ENCODE results near the gene NBEA. TPM values are rescaled to one million over a fixed set of nuclear protein-coding genes. Genes with fewer than 3 reads are reported as not detected.

Gene NBEA
- total RNA-seq, 3 donors from 2014 or later: 3.5 to 27.2 (median 5.2) TPM

DNA sequence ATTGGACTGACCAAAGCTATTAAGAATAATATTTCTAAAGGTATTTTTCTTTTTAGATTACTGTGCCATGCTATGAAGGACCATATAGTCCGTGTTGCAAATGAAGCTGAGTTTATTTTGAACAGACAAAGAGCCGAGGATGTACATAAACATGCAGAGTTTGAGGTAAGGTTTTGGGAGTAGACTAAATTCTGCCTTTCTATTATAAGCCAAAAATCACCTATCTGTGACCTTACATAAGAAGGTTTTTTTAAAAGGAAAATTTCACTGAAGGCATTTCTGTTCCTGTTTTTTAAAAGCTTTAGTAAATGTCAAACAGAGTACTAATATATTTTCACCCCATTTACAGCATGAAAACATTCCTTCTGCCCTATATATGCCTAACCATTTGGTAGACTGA is 407.0 kb downstream of the NBEA start:
- ATAC-seq: no peak
- Histone ChIP-seq H3K9me3 (no peaks in the 10 kb centered on the region), H3K4me3 (no peak overlapping the region), H3K4me1 (ENCODE audit: low read depth) (no peaks in the 10 kb centered on the region), H3K36me3 (ENCODE audit: low read depth) (no peaks in the 10 kb centered on the region)
- intact Hi-C loops (cut with DNase I, micrococcal nuclease): no loop called here
- TF ChIP-seq, protein P1, sequence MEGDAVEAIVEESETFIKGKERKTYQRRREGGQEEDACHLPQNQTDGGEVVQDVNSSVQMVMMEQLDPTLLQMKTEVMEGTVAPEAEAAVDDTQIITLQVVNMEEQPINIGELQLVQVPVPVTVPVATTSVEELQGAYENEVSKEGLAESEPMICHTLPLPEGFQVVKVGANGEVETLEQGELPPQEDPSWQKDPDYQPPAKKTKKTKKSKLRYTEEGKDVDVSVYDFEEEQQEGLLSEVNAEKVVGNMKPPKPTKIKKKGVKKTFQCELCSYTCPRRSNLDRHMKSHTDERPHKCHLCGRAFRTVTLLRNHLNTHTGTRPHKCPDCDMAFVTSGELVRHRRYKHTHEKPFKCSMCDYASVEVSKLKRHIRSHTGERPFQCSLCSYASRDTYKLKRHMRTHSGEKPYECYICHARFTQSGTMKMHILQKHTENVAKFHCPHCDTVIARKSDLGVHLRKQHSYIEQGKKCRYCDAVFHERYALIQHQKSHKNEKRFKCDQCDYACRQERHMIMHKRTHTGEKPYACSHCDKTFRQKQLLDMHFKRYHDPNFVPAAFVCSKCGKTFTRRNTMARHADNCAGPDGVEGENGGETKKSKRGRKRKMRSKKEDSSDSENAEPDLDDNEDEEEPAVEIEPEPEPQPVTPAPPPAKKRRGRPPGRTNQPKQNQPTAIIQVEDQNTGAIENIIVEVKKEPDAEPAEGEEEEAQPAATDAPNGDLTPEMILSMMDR (IDR thresholded peaks at IDR 0.05): no peak
- DNase-seq: no peak

DNA sequence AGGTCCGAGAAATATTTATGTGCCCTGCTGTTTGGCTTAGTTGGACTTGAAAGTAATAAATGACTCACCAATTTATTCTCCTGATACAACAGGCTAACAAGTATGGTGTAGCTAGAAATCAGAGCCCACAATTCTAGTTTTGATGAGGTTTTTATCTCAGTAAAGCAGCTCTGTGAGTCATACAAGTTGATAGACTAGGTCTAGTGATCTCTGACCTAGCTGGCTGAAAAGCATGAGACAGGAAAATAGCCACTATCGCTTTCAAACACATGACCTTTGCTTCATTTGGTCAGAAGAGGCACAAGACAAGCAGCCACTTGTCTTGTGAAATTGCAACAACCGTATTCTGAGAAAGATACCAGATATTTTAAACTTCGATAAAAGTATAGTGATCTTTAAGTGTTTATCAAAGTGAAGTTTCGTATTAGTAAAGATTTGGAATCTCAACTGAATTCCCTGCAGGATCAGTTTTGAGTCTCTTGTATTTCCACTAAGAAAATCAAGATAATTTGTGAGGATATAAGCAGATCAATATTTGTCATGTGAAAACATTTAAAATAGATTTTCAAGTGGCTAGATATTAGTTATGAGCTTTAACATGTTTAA is 407.7 kb downstream of the NBEA start:
- no peaks in the 10 kb centered on the region for H3K4me1 ChIP-seq (ENCODE audit: low read depth)
- intact Hi-C loops (cut with DNase I, micrococcal nuclease): no loop called here
- ATAC-seq (peak; percentile 93), DNase-seq (peak in 1 of 3 donors; percentile 12)
- TF ChIP-seq, protein P1 (IDR thresholded peaks at IDR 0.05): no peak
- H3K36me3 ChIP-seq (ENCODE audit: low read depth): no peaks in the 10 kb centered on the region
- H3K9me3 ChIP-seq: no peaks in the 10 kb centered on the region
- no peak overlapping the region for H3K4me3 ChIP-seq

DNA sequence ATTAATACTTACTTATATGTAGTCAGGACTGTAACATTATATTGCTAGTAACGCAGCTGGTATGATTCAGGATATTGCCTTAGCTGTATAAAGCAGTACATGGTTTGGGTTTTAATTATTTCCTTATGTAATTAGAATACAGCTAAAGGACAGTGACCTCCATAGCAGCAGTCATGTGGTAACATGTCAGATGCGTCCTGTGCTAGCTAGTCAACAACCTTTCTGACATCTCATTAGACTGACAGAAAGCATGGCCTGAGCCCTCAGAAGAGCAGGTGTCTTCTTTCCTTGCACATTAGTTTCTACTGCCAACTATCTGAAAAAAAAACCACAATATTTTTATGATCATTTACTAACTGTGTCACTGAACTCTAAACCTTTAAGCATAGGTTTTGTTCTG is 412.2 kb downstream of the NBEA start:
- TF ChIP-seq, protein P1 (IDR thresholded peaks at IDR 0.05): no peak
- DNase-seq: no peak
- Histone ChIP-seq H3K4me1 (ENCODE audit: low read depth) (no peaks in the 10 kb centered on the region), H3K36me3 (ENCODE audit: low read depth) (no peaks in the 10 kb centered on the region), H3K4me3 (no peak overlapping the region), H3K9me3 (no peaks in the 10 kb centered on the region)
- intact Hi-C loops (cut with DNase I, micrococcal nuclease): no loop called here
- ATAC-seq: no peak

DNA sequence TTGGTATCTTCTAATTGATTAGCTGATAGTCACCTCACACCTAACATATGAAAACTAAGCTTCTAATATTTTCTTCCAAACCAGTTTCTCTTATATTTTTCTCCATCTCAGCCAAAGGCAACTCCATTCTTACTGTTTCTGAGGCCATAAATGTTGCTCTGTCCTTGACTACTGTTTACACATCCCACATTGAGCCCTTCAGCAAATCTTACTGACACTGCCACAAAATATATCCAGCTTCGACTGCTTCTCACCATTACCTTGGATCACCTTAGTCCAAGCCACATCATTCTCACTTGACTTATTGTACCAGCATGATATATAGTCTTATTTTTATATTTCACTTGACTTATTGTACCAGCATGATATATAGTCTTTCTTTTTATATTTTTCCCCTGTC is 412.8 kb downstream of the NBEA start:
- ATAC-seq: no peak
- H3K4me3 ChIP-seq: no peak overlapping the region
- no peak for DNase-seq
- no peaks in the 10 kb centered on the region for H3K9me3 ChIP-seq
- no peaks in the 10 kb centered on the region for H3K36me3 ChIP-seq (ENCODE audit: low read depth)
- no peaks in the 10 kb centered on the region for H3K4me1 ChIP-seq (ENCODE audit: low read depth)
- TF ChIP-seq, protein P1 (IDR thresholded peaks at IDR 0.05): no peak
- intact Hi-C loops (cut with DNase I, micrococcal nuclease): no loop called here

DNA sequence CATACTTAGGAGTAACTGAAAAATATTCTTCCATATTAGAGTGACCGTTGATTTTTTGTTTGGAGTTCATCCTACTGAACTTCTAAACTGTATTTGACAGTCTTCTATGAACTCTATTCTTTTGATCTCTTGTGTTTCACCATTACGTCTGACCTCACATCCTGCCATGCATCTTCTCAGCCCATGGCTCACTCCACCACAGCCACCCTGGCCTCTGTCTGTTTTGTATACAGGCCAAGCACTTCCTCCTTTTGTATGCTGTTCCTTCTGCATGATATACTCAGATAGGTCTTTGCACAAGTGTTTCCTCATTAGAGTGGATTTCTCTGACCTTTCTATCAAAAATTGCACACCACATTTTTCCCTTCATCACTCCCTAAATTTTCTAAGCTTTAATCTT is 414.5 kb downstream of the NBEA start:
- intact Hi-C loops (cut with DNase I, micrococcal nuclease): no loop called here
- Histone ChIP-seq H3K4me1 (ENCODE audit: low read depth) (no peaks in the 10 kb centered on the region), H3K4me3 (no peak overlapping the region), H3K36me3 (ENCODE audit: low read depth) (no peaks in the 10 kb centered on the region), H3K9me3 (no peaks in the 10 kb centered on the region)
- TF ChIP-seq, protein P1 (IDR thresholded peaks at IDR 0.05): no peak
- DNase-seq (no peak), ATAC-seq (no peak)

DNA sequence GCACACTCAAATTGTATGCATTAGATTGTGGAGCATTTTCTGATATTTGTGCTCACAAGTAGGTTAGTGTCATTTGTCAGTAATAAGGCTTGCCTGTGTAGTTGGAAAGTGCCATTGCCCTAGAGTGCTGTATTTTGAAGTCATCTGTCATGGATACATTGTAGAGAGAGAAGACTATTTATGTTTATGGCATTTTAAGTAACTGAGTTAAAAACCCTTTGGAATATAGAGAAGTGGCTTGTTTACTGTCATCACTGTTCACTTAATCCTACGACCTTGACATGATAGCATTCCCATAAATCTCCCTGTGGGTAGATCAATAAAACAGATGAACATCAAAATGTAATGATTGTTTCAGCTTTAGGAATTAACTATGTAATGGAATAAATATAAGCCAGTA is 423.8 kb downstream of the NBEA start:
- TF ChIP-seq, protein P1 (IDR thresholded peaks at IDR 0.05): no peak
- no peak overlapping the region for H3K4me3 ChIP-seq
- DNase-seq: no peak

More for the DNA sequence above, 423.8 kb downstream of the NBEA start:
- Histone ChIP-seq H3K36me3 (ENCODE audit: low read depth) (no peaks in the 10 kb centered on the region), H3K9me3 (peaks cover 8% of the 10 kb centered on the region), H3K4me1 (ENCODE audit: low read depth) (no peaks in the 10 kb centered on the region)
- no peak for ATAC-seq
- intact Hi-C loops (cut with DNase I, micrococcal nuclease): no loop called here
